GM19468 (cell line): ENCODE measurements around the gene THPO.
"Not testable (repeated sequence)": the region's sequence is repeated elsewhere in the genome, so short reads cannot be mapped to it uniquely, and the experiment has no call there.

ENCODE experiments used
- ATAC-seq: cut with Tn5 transposase; IDR thresholded peaks from one replicate; pipeline ENCODE4 v1.9.1; 2021; ENCODE audit warnings: mild to moderate bottlenecking, moderate library complexity, moderate number of reproducible peaks; ENCODE audit not compliant: unreplicated experiment; ENCODE audit errors: extremely low read depth

THPO gene

GRCh38 chr3:184352897-184353545 is 25.0 kb downstream of the THPO start:
- no peak for ATAC-seq

- ATAC-seq = no peak
These were observed 25.7 kb downstream of the THPO start for GRCh38 chr3:184352149-184352785.

DNA sequence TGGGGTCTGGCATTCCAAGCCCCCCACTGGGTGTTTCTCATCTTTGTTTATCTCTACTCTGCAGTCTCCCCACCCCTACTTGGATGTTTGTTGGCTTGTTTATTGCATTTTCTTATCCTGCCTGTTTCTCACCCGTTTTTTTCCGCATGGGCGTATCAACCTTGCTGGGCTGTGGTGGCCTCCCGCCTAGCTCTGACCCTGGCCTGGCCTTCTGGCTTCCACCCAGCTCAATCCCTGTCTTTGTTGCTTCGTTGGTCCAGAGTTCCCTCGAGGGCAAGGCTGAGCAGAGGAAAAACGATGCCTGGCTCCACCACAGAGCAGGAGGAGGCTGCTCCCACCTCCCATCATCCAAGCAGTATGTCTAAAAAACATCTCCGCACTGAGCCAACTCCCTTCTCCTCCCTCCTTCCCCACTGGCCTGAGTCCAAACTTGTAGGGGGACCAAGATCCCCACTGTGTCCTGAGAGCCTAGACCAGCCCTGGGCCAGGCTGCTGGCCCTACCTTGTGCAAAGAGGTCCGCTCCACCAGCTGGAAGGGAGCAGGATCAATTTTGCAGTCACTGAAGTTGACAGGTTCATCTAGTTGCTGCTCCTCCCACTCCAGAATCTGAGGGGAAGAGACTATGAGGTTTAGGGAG is 26.4 kb downstream of the THPO start:
- ATAC-seq = no peak

GRCh38 chr3:184350618-184351017 is 27.4 kb downstream of the THPO start:
- ATAC-seq = no peak

DNA sequence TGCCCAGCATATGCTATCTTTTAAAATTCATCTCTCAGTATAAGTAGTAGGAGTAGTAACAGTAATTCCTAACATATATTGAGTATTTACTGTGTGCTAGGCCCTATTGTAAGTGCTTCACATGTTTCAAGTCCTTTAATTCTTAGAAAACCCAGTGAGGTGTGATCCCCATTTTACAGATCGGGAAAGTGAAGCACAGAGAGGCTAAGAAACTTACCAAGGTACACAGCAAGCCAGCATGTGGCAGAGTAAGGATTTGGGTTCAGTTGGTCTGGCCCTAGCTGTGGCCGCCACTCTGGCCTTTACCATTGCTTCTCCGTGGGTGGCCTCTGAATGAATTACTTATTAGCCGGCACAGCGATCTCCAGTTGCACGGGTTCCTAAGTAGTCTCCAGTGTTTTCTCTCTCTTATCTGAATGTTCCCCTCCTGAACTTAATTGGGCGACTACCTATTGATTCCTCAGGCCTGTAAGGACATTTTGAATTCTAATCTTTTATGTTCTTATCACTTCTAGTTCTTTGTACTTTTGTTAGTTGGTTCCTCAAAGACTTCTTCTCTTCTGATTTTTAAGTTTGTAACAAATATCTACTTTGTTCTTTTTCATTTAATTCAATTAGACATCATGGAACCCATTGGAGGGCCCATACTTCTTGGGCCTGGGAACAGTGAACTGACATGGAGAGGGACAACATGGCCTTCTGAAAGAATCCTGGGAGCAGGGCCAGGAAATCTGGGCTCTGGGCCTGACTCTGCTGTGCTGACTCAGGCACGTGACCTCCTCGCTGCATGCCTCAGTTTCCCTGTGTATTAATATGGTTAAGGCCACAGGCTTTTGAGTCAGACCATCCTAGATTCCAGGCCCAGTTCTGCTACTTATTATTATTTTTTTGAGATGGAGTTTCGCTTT is 28.2 kb downstream of the THPO start:
- ATAC-seq = no peak

GRCh38 chr3:184348057-184348382 is 30.0 kb downstream of the THPO start:
- no peak for ATAC-seq

- ATAC-seq = no peak
These were observed 30.5 kb downstream of the THPO start for GRCh38 chr3:184347321-184348056.

DNA sequence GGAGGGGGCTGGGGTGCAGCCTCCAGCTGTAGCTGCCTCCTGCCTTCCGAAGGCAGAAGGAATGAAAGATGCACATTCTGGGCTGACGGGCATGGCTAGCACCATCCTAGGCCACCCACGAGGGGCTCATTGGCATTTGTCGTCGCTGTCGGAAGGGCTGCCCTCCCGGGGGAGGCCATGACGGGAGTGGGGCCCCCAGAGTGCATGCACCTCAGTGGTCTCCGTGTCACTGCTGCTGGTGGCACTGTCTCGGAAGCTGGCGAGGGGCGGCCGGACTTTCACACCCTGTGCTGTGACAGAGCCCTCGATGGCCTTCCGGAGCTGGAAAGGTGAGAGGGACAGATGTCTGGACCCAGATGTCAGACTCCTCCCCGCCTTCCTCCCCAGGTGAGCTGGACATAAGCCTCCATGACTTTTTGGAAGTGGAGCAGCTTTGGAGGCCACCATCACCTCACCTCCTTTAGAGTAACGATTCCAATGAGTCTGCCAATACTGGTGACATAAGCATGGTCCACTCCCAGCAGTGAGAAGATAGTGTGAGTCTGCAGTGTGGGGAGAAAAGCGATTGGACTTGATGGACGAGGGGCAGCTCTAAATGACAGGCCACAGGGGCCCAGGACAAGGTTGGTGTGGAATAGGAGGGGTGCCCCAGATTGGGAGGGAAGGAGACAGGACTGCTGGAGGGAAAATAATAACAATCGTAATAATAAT is 31.4 kb downstream of the THPO start:
- ATAC-seq = no peak

DNA sequence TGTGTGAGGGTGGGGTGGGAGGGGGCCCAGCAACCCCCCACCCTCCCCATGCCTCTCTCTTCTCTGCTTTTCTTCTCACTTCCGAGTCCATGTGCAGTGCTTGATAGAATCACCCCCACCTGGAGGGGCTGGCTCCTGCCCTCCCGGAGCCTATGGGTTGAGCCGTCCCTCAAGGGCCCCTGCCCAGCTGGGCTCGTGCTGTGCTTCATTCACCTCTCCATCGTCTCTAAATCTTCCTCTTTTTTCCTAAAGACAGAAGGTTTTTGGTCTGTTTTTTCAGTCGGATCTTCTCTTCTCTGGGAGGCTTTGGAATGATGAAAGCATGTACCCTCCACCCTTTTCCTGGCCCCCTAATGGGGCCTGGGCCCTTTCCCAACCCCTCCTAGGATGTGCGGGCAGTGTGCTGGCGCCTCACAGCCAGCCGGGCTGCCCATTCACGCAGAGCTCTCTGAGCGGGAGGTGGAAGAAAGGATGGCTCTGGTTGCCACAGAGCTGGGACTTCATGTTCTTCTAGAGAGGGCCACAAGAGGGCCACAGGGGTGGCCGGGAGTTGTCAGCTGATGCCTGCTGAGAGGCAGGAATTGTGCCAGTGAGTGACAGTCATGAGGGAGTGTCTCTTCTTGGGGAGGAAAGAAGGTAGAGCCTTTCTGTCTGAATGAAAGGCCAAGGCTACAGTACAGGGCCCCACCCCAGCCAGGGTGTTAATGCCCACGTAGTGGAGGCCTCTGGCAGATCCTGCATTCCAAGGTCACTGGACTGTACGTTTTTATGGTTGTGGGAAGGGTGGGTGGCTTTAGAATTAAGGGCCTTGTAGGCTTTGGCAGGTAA is 32.5 kb downstream of the THPO start:
- no peak for ATAC-seq

- no peak for ATAC-seq
These were observed 33.3 kb downstream of the THPO start for GRCh38 chr3:184344579-184345316.

- no peak for ATAC-seq
These were observed 34.7 kb downstream of the THPO start for GRCh38 chr3:184343200-184343876.

- ATAC-seq = no peak
These were observed 36.1 kb downstream of the THPO start for GRCh38 chr3:184341925-184342324.

- ATAC-seq = not testable (repeated sequence)
These were observed 38.4 kb downstream of the THPO start for GRCh38 chr3:184339451-184340135.

DNA sequence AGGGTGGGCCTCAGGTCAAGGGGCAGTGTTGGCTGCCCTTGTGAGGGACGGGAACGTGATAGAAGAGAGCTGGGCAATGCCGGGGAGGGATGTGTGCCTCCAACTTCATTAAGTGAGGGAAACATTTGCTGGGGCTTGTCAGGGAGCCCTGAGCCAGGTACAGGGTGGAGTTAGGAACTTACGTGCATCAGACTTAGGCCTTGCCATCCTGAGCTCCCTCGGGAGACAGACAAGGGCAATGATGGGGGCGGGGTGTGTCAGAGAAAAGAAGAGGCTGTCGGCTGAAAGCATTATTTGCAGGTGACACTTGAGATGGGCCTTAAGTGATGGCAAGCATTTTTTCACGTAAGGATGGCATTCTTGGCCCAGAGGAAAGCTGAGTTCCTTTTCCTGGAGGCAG is 39.0 kb downstream of the THPO start:
- ATAC-seq = no peak

GRCh38 chr3:184338511-184338945 is 39.5 kb downstream of the THPO start:
- ATAC-seq = no peak

DNA sequence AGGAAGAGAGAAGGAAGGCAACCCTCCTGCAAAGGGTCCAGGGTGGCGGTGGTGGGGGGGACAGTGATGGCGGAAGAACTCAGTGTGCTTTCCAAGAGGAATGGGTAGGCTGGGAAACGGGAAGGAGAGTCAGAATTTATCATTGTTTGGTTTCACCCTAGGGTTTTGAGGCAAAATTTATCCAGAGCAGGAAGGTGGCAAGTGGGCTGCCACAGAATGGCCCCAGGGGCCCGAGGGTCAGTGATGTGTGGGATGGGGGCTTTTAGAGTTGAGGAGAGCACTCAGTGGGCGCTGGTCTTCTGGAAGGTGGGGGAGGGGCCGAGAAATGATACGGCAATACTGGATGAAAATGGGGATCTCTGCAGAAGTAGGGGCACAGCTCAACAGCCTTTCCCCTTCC is 40.0 kb downstream of the THPO start:
- ATAC-seq = no peak

GRCh38 chr3:184337399-184337714 is 40.6 kb downstream of the THPO start, which contains the start of gene FAM131A:
TSS of gene FAM131A (plus strand) at chr3:184337600. CDS start at chr3:184337631, 31 bp downstream.
- ATAC-seq = no peak
